HepG2 (cell line): ENCODE data around the gene DNAJB11. TPM values are rescaled to one million over a fixed set of nuclear protein-coding genes. Genes with fewer than 3 reads are reported as not detected.

ENCODE experiments used
- FOXP1 ChIP-seq, 2 experiments: fragments of 450-650 bp in 1 of 2; IDR thresholded peaks; 2 replicates each; pipeline ENCODE4 v1.6.1; 2017 to 2018; ENCODE audit warnings: antibody characterized with exemption in 1 of 2
- GATAD1 ChIP-seq: IDR thresholded peaks from 2 replicates; pipeline ENCODE4 v1.6.1; 2016; ENCODE audit warnings: missing genetic modification reagents, missing compliant biosample characterization
- GMEB1 ChIP-seq: sonication (generic); formaldehyde crosslinking; IDR thresholded peaks from 2 replicates; pipeline ENCODE4 v1.5.1; 2020; ENCODE audit warnings: missing genetic modification reagents, mild to moderate bottlenecking, borderline replicate concordance
- KLF15 ChIP-seq: sonication (generic); formaldehyde crosslinking; IDR thresholded peaks from 2 replicates; pipeline ENCODE4 v1.8.1; 2023; ENCODE audit warnings: borderline replicate concordance, mild to moderate bottlenecking, inconsistent platforms, missing genetic modification reagents, mixed read lengths
- MAFG ChIP-seq: sonication (generic); formaldehyde crosslinking; IDR thresholded peaks from 2 replicates; pipeline ENCODE4 v1.5.1; 2020; ENCODE audit warnings: mild to moderate bottlenecking, missing genetic modification reagents
- RNF2 ChIP-seq: fragments of 450-650 bp; conservative IDR thresholded peaks from 2 replicates; pipeline ENCODE4 v1.6.1; 2016; ENCODE audit warnings: low read depth
- SNRNP70 ChIP-seq: fragments of 200-400 bp; formaldehyde crosslinking; IDR thresholded peaks from 2 replicates; pipeline ENCODE4 v1.6.1; 2017; ENCODE audit warnings: mild to moderate bottlenecking, low read depth, low read length, moderate library complexity
- SRSF1 ChIP-seq: fragments of 200-400 bp; formaldehyde crosslinking; optimal IDR thresholded peaks from 2 replicates; pipeline ENCODE3; 2017; ENCODE audit warnings: mild to moderate bottlenecking, low read depth, low read length, moderate library complexity
- SUZ12 ChIP-seq: fragments of 150-350 bp; IDR thresholded peaks from 2 replicates; pipeline ENCODE4 v1.6.1; 2014; ENCODE audit warnings: low read depth, low read length
- TEF ChIP-seq: sonication (generic); formaldehyde crosslinking; IDR thresholded peaks from 2 replicates; pipeline ENCODE4 v1.5.0; 2020; ENCODE audit warnings: missing genetic modification reagents
- ZNF251 ChIP-seq: sonication (generic); formaldehyde crosslinking; IDR thresholded peaks from 2 replicates; pipeline ENCODE4 v1.9.0; 2021; ENCODE audit warnings: mild to moderate bottlenecking, missing genetic modification reagents
- ZNF264 ChIP-seq: sonication (generic); formaldehyde crosslinking; IDR thresholded peaks from 2 replicates; pipeline ENCODE4 v1.4.0; 2020; ENCODE audit warnings: missing genetic modification reagents
- ZNF772 ChIP-seq: sonication (generic); formaldehyde crosslinking; IDR thresholded peaks from 2 replicates; pipeline ENCODE4 v1.5.0; 2020; ENCODE audit warnings: mild to moderate bottlenecking, missing genetic modification reagents
- ZZZ3 ChIP-seq: sonication (generic); formaldehyde crosslinking; IDR thresholded peaks from 2 replicates; pipeline ENCODE4 v1.4.0; 2020; ENCODE audit warnings: missing genetic modification reagents, mild to moderate bottlenecking, borderline replicate concordance
- polyA plus RNA-seq, 8 experiments: library from polyadenylated mRNA; depleted of rRNA in 3 of 8; stranded (reverse) in 7 of 8; unstranded in 1 of 8; fragments of >200 nt; fragmentation: Illumina TruSeq in 4 of 8; extraction: Trizol in 4 of 8; gene quantifications; 2 replicates each; pipeline versions ENCODE4 v1.2.1 to v1.2.3, GENCODE V29; 2011 to 2016; ENCODE audit warnings: low read depth in 4 of 8, missing spikeins in 1 of 8, mixed read lengths in 1 of 8; ENCODE audit not compliant: insufficient read depth in 1 of 8
- total RNA-seq, 5 experiments: library from RNA; depleted of rRNA; stranded (reverse); fragments of >200 nt; fragmentation: Illumina TruSeq; extraction: Trizol; gene quantifications; 2 replicates each; pipeline ENCODE4 v1.2.3, GENCODE V29; 2016; ENCODE audit warnings: low read depth in 1 of 5
- TF ChIP-seq, protein P1 (sequence below): sonication (generic); formaldehyde crosslinking; IDR thresholded peaks from 2 replicates; pipeline ENCODE4 v1.9.0; 2021; ENCODE audit warnings: missing genetic modification reagents, borderline replicate concordance
- TF ChIP-seq, protein P2 (sequence below): sonication (generic); formaldehyde crosslinking; IDR thresholded peaks from 2 replicates; pipeline ENCODE4 v1.8.1; 2023; ENCODE audit warnings: mild to moderate bottlenecking, missing genetic modification reagents
- TF ChIP-seq, protein P3 (sequence below): IDR thresholded peaks from 2 replicates; pipeline ENCODE4 v1.4.0; 2020; ENCODE audit warnings: mild to moderate bottlenecking, missing genetic modification reagents

DNAJB11 gene
- total and polyA plus RNA-seq, 2 of the 13 experiments (the other 11 are each of a cell fraction or from before 2014, with no cell fraction given): 41.0 to 132 TPM

- TF ChIP-seq SNRNP70: no peak
- TF ChIP-seq TEF (CRISPR knock-in tag): peak; percentile 51; the same call in 1 of the 2 replicates
- no peak for TF ChIP-seq RNF2
- TF ChIP-seq, protein P1, sequence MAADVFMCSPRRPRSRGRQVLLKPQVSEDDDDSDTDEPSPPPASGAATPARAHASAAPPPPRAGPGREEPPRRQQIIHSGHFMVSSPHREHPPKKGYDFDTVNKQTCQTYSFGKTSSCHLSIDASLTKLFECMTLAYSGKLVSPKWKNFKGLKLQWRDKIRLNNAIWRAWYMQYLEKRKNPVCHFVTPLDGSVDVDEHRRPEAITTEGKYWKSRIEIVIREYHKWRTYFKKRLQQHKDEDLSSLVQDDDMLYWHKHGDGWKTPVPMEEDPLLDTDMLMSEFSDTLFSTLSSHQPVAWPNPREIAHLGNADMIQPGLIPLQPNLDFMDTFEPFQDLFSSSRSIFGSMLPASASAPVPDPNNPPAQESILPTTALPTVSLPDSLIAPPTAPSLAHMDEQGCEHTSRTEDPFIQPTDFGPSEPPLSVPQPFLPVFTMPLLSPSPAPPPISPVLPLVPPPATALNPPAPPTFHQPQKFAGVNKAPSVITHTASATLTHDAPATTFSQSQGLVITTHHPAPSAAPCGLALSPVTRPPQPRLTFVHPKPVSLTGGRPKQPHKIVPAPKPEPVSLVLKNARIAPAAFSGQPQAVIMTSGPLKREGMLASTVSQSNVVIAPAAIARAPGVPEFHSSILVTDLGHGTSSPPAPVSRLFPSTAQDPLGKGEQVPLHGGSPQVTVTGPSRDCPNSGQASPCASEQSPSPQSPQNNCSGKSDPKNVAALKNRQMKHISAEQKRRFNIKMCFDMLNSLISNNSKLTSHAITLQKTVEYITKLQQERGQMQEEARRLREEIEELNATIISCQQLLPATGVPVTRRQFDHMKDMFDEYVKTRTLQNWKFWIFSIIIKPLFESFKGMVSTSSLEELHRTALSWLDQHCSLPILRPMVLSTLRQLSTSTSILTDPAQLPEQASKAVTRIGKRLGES (CRISPR knock-in tag): no peak
- TF ChIP-seq SRSF1: no peak
- TF ChIP-seq MAFG (CRISPR knock-in tag): no peak
- no peak for TF ChIP-seq GMEB1 (CRISPR knock-in tag)
- TF ChIP-seq ZNF264: no peak
- TF ChIP-seq ZNF772 (CRISPR knock-in tag): no peak
- TF ChIP-seq KLF15: no peak
- no peak for TF ChIP-seq SUZ12
- TF ChIP-seq, protein P2, sequence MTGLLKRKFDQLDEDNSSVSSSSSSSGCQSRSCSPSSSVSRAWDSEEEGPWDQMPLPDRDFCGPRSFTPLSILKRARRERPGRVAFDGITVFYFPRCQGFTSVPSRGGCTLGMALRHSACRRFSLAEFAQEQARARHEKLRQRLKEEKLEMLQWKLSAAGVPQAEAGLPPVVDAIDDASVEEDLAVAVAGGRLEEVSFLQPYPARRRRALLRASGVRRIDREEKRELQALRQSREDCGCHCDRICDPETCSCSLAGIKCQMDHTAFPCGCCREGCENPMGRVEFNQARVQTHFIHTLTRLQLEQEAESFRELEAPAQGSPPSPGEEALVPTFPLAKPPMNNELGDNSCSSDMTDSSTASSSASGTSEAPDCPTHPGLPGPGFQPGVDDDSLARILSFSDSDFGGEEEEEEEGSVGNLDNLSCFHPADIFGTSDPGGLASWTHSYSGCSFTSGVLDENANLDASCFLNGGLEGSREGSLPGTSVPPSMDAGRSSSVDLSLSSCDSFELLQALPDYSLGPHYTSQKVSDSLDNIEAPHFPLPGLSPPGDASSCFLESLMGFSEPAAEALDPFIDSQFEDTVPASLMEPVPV (CRISPR knock-in tag): no peak
- TF ChIP-seq GATAD1 (CRISPR knock-in tag): no peak
- TF ChIP-seq ZNF251: no peak
- TF ChIP-seq ZZZ3 (CRISPR knock-in tag): no peak
- TF ChIP-seq FOXP1 (IDR thresholded peaks at IDR 0.05): no peak
- TF ChIP-seq FOXP1 (CRISPR knock-in tag; IDR thresholded peaks at IDR 0.05): no peak
- TF ChIP-seq, protein P3, sequence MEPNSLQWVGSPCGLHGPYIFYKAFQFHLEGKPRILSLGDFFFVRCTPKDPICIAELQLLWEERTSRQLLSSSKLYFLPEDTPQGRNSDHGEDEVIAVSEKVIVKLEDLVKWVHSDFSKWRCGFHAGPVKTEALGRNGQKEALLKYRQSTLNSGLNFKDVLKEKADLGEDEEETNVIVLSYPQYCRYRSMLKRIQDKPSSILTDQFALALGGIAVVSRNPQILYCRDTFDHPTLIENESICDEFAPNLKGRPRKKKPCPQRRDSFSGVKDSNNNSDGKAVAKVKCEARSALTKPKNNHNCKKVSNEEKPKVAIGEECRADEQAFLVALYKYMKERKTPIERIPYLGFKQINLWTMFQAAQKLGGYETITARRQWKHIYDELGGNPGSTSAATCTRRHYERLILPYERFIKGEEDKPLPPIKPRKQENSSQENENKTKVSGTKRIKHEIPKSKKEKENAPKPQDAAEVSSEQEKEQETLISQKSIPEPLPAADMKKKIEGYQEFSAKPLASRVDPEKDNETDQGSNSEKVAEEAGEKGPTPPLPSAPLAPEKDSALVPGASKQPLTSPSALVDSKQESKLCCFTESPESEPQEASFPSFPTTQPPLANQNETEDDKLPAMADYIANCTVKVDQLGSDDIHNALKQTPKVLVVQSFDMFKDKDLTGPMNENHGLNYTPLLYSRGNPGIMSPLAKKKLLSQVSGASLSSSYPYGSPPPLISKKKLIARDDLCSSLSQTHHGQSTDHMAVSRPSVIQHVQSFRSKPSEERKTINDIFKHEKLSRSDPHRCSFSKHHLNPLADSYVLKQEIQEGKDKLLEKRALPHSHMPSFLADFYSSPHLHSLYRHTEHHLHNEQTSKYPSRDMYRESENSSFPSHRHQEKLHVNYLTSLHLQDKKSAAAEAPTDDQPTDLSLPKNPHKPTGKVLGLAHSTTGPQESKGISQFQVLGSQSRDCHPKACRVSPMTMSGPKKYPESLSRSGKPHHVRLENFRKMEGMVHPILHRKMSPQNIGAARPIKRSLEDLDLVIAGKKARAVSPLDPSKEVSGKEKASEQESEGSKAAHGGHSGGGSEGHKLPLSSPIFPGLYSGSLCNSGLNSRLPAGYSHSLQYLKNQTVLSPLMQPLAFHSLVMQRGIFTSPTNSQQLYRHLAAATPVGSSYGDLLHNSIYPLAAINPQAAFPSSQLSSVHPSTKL (CRISPR knock-in tag): no peak
Observed at GRCh38 chr3:186618318-186618938, 47.9 kb downstream of the DNAJB11 start (continued).
